Bronchial epithelial cell (primary cell): ENCODE results near the gene GTF2H4. TPM values are rescaled to one million over a fixed set of nuclear protein-coding genes. Genes with fewer than 3 reads are reported as not detected.

ENCODE experiments used
- DNase-seq: peaks from one replicate; pipeline ENCODE4 v3.0.0-alpha.2; 2010; ENCODE audit warnings: low read depth
- FAIRE-seq: peaks from 2 replicates; lab custom pipeline; 2011; peaks lifted over from hg19 to GRCh38; lab: Jason Lieb, UNC
- H3K27me3 ChIP-seq: 2 replicates; pipeline ENCODE4 v1.5.1; 2011; ENCODE audit warnings: low read length; ENCODE audit not compliant: control insufficient read depth, insufficient read depth
- H3K36me3 ChIP-seq: 2 replicates; pipeline ENCODE4 v1.5.1; 2011; ENCODE audit warnings: low read length; ENCODE audit not compliant: control insufficient read depth, insufficient read depth
- H3K4me3 ChIP-seq: 2 replicates; pipeline ENCODE4 v1.5.1; 2011; ENCODE audit warnings: mild to moderate bottlenecking, low read depth, low read length, control low read depth
- total RNA-seq: library from RNA; depleted of rRNA; stranded (reverse); fragments of >200 nt; gene quantifications from 2 replicates; pipeline ENCODE4 v1.2.1, GENCODE V29; 2014
- TF ChIP-seq, protein P1 (sequence below): IDR thresholded peaks from 2 replicates; pipeline ENCODE4 v1.5.1; 2011; ENCODE audit warnings: mild to moderate bottlenecking, moderate library complexity, low read length, control low read depth, inconsistent platforms; ENCODE audit not compliant: insufficient read depth, severe bottlenecking

The GTF2H4 gene
- total RNA-seq, 1 donor from 2014 or later, result 10.0 TPM

DNA sequence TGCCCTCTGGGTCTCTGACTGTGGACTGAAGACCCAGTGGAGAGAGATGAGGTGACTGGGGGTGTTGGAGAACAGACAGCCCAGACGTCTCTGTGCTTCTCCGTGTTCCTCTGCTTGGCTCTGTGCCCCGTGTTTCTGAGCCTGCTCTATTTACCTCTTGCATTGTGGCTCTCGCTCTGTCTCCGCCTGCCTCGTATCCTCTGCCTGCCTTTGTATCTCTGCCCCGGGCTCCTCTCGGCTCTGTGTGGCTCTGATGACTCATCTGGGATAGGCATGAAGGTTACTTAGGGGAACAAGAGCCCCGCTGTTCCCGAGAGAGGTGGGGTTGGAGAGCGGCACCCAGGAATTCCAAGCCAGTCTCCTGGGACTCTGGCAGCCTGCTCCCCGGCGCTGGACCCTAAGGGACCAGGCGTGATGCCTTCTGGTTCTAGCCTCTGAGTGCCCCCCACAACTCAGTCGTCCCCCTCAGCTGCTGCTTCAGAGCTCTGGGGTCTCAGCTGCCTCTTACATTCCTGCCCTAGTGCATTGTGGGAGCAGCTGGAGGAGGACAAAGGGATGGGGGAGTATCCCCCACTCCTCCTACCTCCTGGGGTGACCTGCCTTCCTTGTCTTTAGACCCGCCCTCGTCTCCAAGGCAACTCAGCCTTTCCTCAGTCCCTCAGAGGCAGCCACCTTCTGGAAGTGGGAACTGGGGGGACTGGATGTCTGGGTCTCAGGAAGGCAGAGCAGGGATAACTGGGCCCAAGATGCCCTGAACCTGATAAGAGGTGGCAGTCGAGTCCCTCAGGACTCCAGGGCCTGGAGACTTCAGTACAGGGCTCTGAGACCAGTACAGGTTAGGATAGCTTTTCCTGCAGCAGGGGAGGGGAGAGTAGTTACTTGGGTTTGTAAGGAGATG lies 21.8 kb upstream of the GTF2H4 start:
- Histone ChIP-seq H3K27me3 (no peaks in the 10 kb centered on the region), H3K36me3 (peaks cover 23% of the 10 kb centered on the region), H3K4me3 (peak overlapping the region; percentile 64)
- FAIRE-seq, result no peak
- peak; percentile 92 for DNase-seq
- TF ChIP-seq, protein P1, sequence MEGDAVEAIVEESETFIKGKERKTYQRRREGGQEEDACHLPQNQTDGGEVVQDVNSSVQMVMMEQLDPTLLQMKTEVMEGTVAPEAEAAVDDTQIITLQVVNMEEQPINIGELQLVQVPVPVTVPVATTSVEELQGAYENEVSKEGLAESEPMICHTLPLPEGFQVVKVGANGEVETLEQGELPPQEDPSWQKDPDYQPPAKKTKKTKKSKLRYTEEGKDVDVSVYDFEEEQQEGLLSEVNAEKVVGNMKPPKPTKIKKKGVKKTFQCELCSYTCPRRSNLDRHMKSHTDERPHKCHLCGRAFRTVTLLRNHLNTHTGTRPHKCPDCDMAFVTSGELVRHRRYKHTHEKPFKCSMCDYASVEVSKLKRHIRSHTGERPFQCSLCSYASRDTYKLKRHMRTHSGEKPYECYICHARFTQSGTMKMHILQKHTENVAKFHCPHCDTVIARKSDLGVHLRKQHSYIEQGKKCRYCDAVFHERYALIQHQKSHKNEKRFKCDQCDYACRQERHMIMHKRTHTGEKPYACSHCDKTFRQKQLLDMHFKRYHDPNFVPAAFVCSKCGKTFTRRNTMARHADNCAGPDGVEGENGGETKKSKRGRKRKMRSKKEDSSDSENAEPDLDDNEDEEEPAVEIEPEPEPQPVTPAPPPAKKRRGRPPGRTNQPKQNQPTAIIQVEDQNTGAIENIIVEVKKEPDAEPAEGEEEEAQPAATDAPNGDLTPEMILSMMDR, result no peak

GRCh38 chr6:30886897-30887255 lies 21.1 kb upstream of the GTF2H4 start:
- no peak for DNase-seq
- Histone ChIP-seq H3K4me3 (no peak overlapping the region), H3K27me3 (no peaks in the 10 kb centered on the region), H3K36me3 (peaks cover 29% of the 10 kb centered on the region)
- FAIRE-seq, result no peak
- TF ChIP-seq, protein P1, result no peak

- no peak for DNase-seq
- Histone ChIP-seq H3K27me3 (no peaks in the 10 kb centered on the region), H3K36me3 (peaks cover 40% of the 10 kb centered on the region), H3K4me3 (no peak overlapping the region)
- TF ChIP-seq, protein P1, result no peak
- FAIRE-seq, result no peak
Measured at GRCh38 chr6:30887901-30888815, 19.8 kb upstream of the GTF2H4 start.

DNA sequence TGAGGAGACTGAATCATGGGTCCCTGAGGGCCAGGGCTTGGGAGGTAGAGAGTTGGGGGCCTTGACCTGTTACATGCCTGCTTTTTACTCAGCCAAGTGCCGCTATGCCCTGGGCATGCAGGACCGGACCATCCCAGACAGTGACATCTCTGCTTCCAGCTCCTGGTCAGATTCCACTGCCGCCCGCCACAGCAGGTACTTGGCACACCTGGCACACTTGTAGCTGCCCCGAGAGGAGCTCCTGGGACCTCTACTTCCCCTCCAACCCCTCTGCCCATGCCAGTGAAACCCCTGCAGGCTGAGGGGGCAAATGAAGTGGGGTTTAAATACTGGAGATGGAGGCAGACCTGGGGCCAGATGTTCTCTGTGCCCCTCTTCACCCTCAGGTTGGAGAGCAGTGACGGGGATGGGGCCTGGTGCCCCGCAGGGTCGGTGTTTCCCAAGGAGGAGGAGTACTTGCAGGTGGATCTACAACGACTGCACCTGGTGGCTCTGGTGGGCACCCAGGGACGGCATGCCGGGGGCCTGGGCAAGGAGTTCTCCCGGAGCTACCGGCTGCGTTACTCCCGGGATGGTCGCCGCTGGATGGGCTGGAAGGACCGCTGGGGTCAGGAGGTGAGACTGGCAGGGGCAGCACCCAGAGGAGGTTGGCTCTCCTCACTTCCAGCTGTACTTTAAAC lies 19.1 kb upstream of the GTF2H4 start:
- TF ChIP-seq, protein P1, result no peak
- no peak for FAIRE-seq
- DNase-seq, result no peak

DNA sequence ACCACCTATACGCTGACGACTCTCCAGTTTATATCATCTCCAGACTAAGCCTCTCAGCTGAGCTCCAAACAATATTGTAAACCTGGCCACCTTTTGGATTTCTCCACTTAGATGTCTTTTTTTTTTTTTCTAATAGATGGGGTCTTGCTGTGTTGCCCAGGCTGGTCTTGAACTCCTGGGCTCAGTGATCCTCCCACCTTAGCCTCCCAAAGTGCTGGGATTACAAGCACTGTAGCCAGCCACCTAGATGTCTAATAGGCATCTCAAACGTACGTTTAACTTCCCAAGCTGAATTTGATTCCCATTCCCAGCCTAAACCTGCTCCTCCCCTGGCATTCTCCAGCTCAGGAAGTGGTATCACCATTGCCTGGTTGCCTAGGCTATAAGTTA lies 18.5 kb upstream of the GTF2H4 start:
- Histone ChIP-seq H3K36me3 (peaks cover 49% of the 10 kb centered on the region), H3K27me3 (no peaks in the 10 kb centered on the region), H3K4me3 (no peak overlapping the region)
- DNase-seq, result no peak
- no peak for FAIRE-seq
- TF ChIP-seq, protein P1, result no peak

More for the DNA sequence above, 19.1 kb upstream of the GTF2H4 start:
- Histone ChIP-seq H3K27me3 (no peaks in the 10 kb centered on the region), H3K36me3 (peaks cover 45% of the 10 kb centered on the region), H3K4me3 (no peak overlapping the region)
